C4-2B (cell line): ENCODE data around the gene SLC41A1.

Source experiments
- ZFX ChIP-seq: fragments of 450-650 bp; IDR thresholded peaks from 2 replicates; pipeline ENCODE4 v1.6.1; 2017
- TF ChIP-seq, protein P1 (sequence below): fragments of 450-650 bp; conservative IDR thresholded peaks from 2 replicates; pipeline ENCODE4 v1.5.1; 2017; ENCODE audit warnings: mild to moderate bottlenecking

DNA sequence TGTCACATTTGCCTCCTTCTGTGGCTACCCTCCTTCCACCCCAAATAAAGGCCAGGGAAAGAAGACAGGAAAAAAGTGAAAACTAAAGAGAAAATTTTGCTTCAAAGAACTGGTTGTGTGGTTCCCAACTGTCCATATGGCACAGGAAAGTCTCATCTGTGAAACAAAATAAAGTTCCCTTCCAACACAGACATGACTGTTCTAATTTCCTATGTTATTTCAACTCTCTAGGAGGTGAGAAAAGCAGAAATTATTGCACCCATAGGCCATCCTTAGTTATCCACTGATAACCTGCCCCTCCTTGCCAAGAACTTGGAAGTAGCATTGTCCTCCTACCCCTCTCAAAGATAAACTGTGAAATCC lies 29.6 kb downstream of the SLC41A1 start:
- TF ChIP-seq, protein P1, sequence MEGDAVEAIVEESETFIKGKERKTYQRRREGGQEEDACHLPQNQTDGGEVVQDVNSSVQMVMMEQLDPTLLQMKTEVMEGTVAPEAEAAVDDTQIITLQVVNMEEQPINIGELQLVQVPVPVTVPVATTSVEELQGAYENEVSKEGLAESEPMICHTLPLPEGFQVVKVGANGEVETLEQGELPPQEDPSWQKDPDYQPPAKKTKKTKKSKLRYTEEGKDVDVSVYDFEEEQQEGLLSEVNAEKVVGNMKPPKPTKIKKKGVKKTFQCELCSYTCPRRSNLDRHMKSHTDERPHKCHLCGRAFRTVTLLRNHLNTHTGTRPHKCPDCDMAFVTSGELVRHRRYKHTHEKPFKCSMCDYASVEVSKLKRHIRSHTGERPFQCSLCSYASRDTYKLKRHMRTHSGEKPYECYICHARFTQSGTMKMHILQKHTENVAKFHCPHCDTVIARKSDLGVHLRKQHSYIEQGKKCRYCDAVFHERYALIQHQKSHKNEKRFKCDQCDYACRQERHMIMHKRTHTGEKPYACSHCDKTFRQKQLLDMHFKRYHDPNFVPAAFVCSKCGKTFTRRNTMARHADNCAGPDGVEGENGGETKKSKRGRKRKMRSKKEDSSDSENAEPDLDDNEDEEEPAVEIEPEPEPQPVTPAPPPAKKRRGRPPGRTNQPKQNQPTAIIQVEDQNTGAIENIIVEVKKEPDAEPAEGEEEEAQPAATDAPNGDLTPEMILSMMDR: no peak
- TF ChIP-seq ZFX: no peak
